ENCODE measurements around the gene GIPR. TPM values are rescaled to one million over a fixed set of nuclear protein-coding genes. Genes with fewer than 3 reads are reported as not detected.
"Not testable (repeated sequence)": the region's sequence is repeated elsewhere in the genome, so short reads cannot be mapped to it uniquely, and the experiment has no call there.

GIPR gene
- total RNA-seq, 1 experiment from 2014 or later: 0.72 TPM

GRCh38 chr19:45691516-45692186 lies 23.6 kb downstream of the GIPR start, which contains the start of gene SNRPD2:
SNRPD2 (minus strand) TSS chr19:45691953; CDS start chr19:45691888, 65 bp downstream.
- peak; percentile 83 for DNase-seq (ENCODE audit: low spot score)

- DNase-seq (ENCODE audit: low spot score): peak; percentile 95
These were observed 24.4 kb downstream of the GIPR start, which contains the start of gene QPCTL for GRCh38 chr19:45692187-45693105. QPCTL (plus strand) TSS chr19:45692666; CDS start chr19:45692704, 38 bp downstream.

GRCh38 chr19:45693106-45693788 lies 25.2 kb downstream of the GIPR start:
- DNase-seq (ENCODE audit: low spot score): peak; percentile 32

- no peak for DNase-seq (ENCODE audit: low spot score)
These were observed 33.7 kb downstream of the GIPR start for GRCh38 chr19:45701676-45702075.

- no peak for DNase-seq (ENCODE audit: low spot score)
These were observed 37.1 kb downstream of the GIPR start for GRCh38 chr19:45705115-45705514.

- no peak for DNase-seq (ENCODE audit: low spot score)
These were observed 37.8 kb downstream of the GIPR start for GRCh38 chr19:45705710-45706415.

GRCh38 chr19:45710356-45711130 lies 42.5 kb downstream of the GIPR start:
- DNase-seq (ENCODE audit: low spot score): no peak

GRCh38 chr19:45711851-45712698 lies 44.1 kb downstream of the GIPR start:
- no peak for DNase-seq (ENCODE audit: low spot score)

- no peak for DNase-seq (ENCODE audit: low spot score)
These were observed 44.7 kb downstream of the GIPR start for GRCh38 chr19:45712699-45713067.

- DNase-seq (ENCODE audit: low spot score): no peak
These were observed 45.1 kb downstream of the GIPR start for GRCh38 chr19:45713141-45713540.

- no peak for DNase-seq (ENCODE audit: low spot score)
These were observed 47.1 kb downstream of the GIPR start for GRCh38 chr19:45715139-45715538.

- DNase-seq (ENCODE audit: low spot score): no peak
These were observed 48.5 kb downstream of the GIPR start for GRCh38 chr19:45716359-45717130.

- peak; percentile 91 for DNase-seq (ENCODE audit: low spot score)
These were observed 49.3 kb downstream of the GIPR start for GRCh38 chr19:45717131-45717982.

- DNase-seq (ENCODE audit: low spot score): no peak
These were observed 50.1 kb downstream of the GIPR start for GRCh38 chr19:45717983-45718650.

GRCh38 chr19:45720065-45720464 lies 52.0 kb downstream of the GIPR start:
- DNase-seq (ENCODE audit: low spot score): not testable (repeated sequence)

- DNase-seq (ENCODE audit: low spot score): not testable (repeated sequence)
These were observed 60.7 kb downstream of the GIPR start for GRCh38 chr19:45728683-45729082.

- DNase-seq (ENCODE audit: low spot score): no peak
These were observed 61.8 kb downstream of the GIPR start for GRCh38 chr19:45729800-45730290.

All from A172 (cell line).